Activated CD4-positive, alpha-beta memory T cell treated with anti-CD3 and anti-CD28 coated beads for 36 hours (primary cell): ENCODE data around the gene VPS39. TPM values are rescaled to one million over a fixed set of nuclear protein-coding genes. Genes with fewer than 3 reads are reported as not detected.

Experiments
- CTCF ChIA-PET: fragments of 350-600 bp; sonication (Branson Sonifier 250); formaldehyde crosslinking; loops from one replicate; lab custom pipeline; 2021; ENCODE audit warnings: antibody characterized with exemption, inconsistent platforms; lab: Charles Lee
- POLR2A ChIA-PET: fragments of 350-600 bp; sonication (Branson Sonifier 250); formaldehyde crosslinking; loops from one replicate; lab custom pipeline; 2021; ENCODE audit warnings: antibody characterized with exemption; lab: Charles Lee
- DNase-seq: peaks from one replicate; pipeline ENCODE4 v3.0.0-alpha.2; 2020
- H3K27ac Mint-ChIP-seq: one replicate; pipeline ENCODE4 v1.8.0; 2021; ENCODE audit warnings: mixed read lengths
- H3K27me3 Mint-ChIP-seq: one replicate; pipeline ENCODE4 v1.8.0; 2021; ENCODE audit warnings: mixed read lengths
- H3K36me3 Mint-ChIP-seq: one replicate; pipeline ENCODE4 v1.8.0; 2021; ENCODE audit warnings: mixed read lengths
- H3K4me1 Mint-ChIP-seq: one replicate; pipeline ENCODE4 v1.8.0; 2021; ENCODE audit warnings: low read depth, mixed read lengths
- H3K4me3 Mint-ChIP-seq: one replicate; pipeline ENCODE4 v1.8.0; 2021; ENCODE audit warnings: mild to moderate bottlenecking, mixed read lengths
- H3K9me3 Mint-ChIP-seq: one replicate; pipeline ENCODE4 v1.8.0; 2021; ENCODE audit warnings: mixed read lengths
- intact Hi-C: fragments of 100-400 bp; cut with micrococcal nuclease; formaldehyde crosslinking; loops from one replicate; pipeline ENCODE4 v1.15.1; 2023
- total RNA-seq, 2 experiments: library from RNA; stranded (reverse); gene quantifications; one replicate each; pipeline ENCODE4 v1.2.3, GENCODE V29; 2021

VPS39 gene
- total RNA-seq, 2 experiments from 2014 or later = 52.6 to 57.8 TPM

DNA sequence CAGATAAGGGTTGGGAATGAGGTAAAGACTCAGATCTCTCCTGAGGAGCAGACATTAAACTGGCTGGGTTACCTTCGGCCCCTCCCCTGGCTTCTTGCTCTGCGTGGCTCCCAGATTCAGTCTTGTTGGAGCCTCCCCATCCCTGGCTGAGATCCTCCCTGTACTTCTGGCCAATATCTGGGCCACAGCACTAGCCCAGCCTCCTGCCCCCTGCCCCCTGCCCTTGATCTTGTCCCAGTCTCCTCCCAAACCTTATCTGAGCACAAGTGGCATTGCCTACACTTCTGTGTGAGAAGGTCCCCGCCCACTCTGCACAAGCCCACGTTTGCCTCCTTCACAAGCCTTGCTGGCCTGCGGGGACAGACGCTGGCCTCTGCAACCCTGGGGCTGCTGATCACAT lies 68.5 kb downstream of the VPS39 start:
- H3K4me1 Mint-ChIP-seq = no peaks in the 10 kb centered on the region
- intact Hi-C loops = no loop called here
- no peak overlapping the region for H3K4me3 Mint-ChIP-seq
- peaks cover 5% of the 10 kb centered on the region for H3K27me3 Mint-ChIP-seq
- no peaks in the 10 kb centered on the region for H3K36me3 Mint-ChIP-seq
- H3K27ac Mint-ChIP-seq = no peak overlapping the region
- ChIA-PET POLR2A (no interaction called here), CTCF (interaction anchor here (1.0 to 3.3 kb wide), 7 partner anchors 9 to 155 kb away, joined by 3 to 27 read pairs (median 7); no protein-coding TSS in a partner anchor)
- no peaks in the 10 kb centered on the region for H3K9me3 Mint-ChIP-seq
- DNase-seq = no peak

DNA sequence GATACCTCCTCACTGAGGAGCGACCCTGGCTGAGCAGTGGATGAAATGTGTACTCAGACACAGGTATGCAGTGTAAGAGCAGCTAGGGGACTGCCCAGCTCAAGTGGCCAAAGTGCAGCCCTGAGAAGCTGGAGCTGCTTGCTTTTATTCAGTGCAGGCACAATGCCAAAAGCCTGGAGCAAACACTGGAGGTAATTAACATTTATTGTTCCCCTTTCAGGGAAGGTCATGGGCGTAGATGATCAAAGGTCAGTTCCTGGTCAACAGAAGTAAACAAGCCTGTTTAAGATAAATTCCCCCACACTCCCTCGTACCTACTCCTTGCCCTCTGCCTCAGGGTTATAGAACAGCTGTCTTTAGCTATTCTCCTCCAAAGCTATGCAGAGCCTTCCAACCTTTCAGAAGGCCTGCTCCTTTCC lies 69.1 kb downstream of the VPS39 start:
- Mint-ChIP-seq H3K27me3 (peaks cover 5% of the 10 kb centered on the region), H3K36me3 (no peaks in the 10 kb centered on the region), H3K4me3 (no peak overlapping the region), H3K27ac (no peak overlapping the region), H3K9me3 (no peaks in the 10 kb centered on the region), H3K4me1 (no peaks in the 10 kb centered on the region)
- ChIA-PET CTCF (interaction anchor here (1.0 to 3.3 kb wide), 12 partner anchors 8 to 155 kb away, joined by 3 to 27 read pairs (median 4); partner anchors contain the start of gene PLA2G4E), POLR2A (no interaction called here)
- intact Hi-C loops = no loop called here
- no peak for DNase-seq

DNA sequence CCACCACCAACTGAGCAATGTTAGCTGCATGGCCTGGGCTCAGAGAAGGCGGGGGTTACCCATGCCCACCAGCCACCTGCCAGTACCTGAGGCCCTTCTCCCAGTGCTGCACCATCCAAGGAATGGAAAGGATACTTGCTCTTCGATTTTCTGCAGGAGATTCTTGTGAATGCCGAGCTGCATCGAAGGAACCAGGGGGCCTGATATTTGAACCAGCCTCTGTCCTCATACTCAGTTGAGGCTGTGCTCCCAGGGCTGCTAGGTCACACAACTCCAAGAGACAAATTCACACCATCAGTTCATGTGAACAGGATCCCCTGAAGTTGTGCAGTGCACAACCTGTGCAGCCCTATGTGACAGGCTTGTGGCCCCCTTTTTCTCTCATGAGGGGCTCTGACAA lies 69.7 kb downstream of the VPS39 start:
- H3K9me3 Mint-ChIP-seq = no peaks in the 10 kb centered on the region
- no peaks in the 10 kb centered on the region for H3K36me3 Mint-ChIP-seq
- CTCF ChIA-PET = interaction anchor here (1.0 to 3.3 kb wide), 17 partner anchors 8 to 169 kb away, joined by 3 to 27 read pairs (median 4); partner anchors contain the start of genes PLA2G4E and PLA2G4F
- intact Hi-C loops = no loop called here
- H3K4me3 Mint-ChIP-seq = no peak overlapping the region
- peaks cover 5% of the 10 kb centered on the region for H3K27me3 Mint-ChIP-seq
- H3K27ac Mint-ChIP-seq = no peak overlapping the region
- POLR2A ChIA-PET = no interaction called here
- no peaks in the 10 kb centered on the region for H3K4me1 Mint-ChIP-seq
- DNase-seq = peak; percentile 1

DNA sequence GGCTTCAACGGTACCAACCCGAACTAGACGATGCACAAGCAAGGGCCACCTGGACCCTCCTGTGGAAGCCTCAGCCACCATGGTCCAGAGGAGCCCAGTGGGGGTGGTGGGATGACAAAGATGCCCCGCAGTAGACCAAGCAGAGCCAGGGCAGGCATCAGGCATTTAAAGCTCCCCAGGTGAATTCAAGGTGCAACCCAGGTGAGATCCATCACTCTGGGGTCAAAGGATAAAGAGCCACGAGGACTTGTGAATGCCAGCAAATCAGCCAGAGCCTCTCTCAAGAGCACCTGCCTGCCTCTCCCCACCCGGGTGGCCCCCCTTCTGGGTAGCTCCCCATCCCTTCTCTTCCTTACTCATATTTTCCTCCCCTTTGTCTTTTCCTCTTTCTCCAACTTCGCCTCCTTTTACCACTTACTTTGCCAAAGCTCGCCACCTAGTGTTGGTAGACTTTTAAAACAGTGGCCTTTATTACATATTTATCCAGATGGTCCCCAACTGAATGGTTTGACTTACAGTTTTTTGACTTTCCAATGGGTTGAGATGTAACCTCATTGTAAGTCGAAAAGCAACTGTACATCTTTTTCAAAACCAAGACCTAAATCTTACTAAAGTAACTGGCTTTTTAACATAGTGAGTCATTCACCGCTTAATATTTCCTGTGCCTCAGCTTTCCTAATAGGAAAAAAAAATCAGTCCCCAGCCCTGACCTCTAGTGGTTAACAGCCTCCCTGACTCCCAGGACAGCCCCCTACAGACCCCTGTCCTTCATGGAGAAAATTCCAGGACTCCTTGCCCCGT lies 70.4 kb downstream of the VPS39 start:
- POLR2A ChIA-PET = no interaction called here

DNA sequence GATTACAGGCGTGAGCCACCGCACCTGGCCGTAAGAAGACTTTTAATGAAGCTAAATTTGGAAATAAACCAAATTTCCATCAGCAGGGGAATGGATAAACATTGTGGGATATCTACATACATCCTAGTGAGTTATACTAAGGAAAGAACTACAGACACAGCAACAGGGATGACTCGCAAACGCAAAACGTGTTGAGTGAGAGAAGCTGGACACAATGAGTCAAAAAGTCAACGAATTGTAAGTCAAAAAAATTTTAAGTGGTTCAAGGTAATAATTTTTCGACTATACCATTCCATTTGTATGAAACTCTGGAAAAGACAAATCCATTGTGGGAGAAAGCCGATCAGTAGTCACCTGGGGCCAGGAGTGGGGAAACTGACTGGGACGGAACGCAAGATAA lies 71.6 kb downstream of the VPS39 start:
- intact Hi-C loops = loop anchor here (1.0 to 2.0 kb wide), 2 partner anchors 148 to 249 kb away; no protein-coding TSS in a partner anchor
- Mint-ChIP-seq H3K36me3 (no peaks in the 10 kb centered on the region), H3K9me3 (no peaks in the 10 kb centered on the region), H3K4me1 (no peaks in the 10 kb centered on the region), H3K27me3 (peaks cover 3% of the 10 kb centered on the region), H3K4me3 (no peak overlapping the region), H3K27ac (no peak overlapping the region)
- POLR2A ChIA-PET = no interaction called here
- peak; percentile 2 for DNase-seq
- CTCF ChIA-PET = interaction anchor here (0.6 to 3.8 kb wide), 5 partner anchors 52 to 146 kb away, joined by 3 to 26 read pairs (median 9); no protein-coding TSS in a partner anchor

More for the DNA sequence above, 70.4 kb downstream of the VPS39 start:
- H3K9me3 Mint-ChIP-seq = no peaks in the 10 kb centered on the region
- peaks cover 3% of the 10 kb centered on the region for H3K27me3 Mint-ChIP-seq
- H3K4me3 Mint-ChIP-seq = no peak overlapping the region
- no peaks in the 10 kb centered on the region for H3K36me3 Mint-ChIP-seq
- H3K4me1 Mint-ChIP-seq = no peaks in the 10 kb centered on the region
- no peak overlapping the region for H3K27ac Mint-ChIP-seq
- CTCF ChIA-PET = interaction anchor here (0.9 to 3.3 kb wide), 20 partner anchors 9 to 168 kb away, joined by 3 to 27 read pairs (median 4); partner anchors contain the start of gene PLA2G4F
- DNase-seq = peak; percentile 15
- intact Hi-C loops = loop anchor here (1.0 to 2.0 kb wide), 2 partner anchors 71 to 149 kb away; no protein-coding TSS in a partner anchor

DNA sequence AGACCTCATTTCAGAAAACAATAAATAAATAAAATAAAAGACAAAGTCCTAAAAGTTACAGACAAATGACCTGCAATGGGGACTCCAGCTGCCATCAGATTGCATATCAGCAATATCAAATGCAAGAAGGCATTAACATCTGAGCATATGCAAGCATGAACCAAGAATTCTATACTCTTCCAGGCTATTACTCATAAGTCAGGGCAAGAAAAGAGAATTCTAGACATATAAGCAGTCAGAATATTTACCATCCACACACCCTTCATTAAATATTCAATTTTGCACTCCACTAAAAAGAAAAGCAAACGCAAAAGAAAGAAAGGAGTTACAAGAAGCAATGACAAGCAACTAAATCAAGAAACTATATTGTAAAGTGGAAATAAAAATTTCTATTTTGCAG lies 72.8 kb downstream of the VPS39 start:
- CTCF ChIA-PET = interaction anchor here (0.6 to 3.8 kb wide), 14 partner anchors 9 to 358 kb away, joined by 3 to 21 read pairs (median 3); no protein-coding TSS in a partner anchor
- intact Hi-C loops = no loop called here
- DNase-seq = no peak
- H3K27ac Mint-ChIP-seq = no peak overlapping the region
- H3K9me3 Mint-ChIP-seq = no peaks in the 10 kb centered on the region
- POLR2A ChIA-PET = interaction anchor here (1.2 kb wide), 1 partner anchor 68 kb away, joined by 3 read pairs; no protein-coding TSS in a partner anchor
- H3K4me1 Mint-ChIP-seq = no peaks in the 10 kb centered on the region
- no peak overlapping the region for H3K4me3 Mint-ChIP-seq
- peaks cover 3% of the 10 kb centered on the region for H3K27me3 Mint-ChIP-seq
- no peaks in the 10 kb centered on the region for H3K36me3 Mint-ChIP-seq

DNA sequence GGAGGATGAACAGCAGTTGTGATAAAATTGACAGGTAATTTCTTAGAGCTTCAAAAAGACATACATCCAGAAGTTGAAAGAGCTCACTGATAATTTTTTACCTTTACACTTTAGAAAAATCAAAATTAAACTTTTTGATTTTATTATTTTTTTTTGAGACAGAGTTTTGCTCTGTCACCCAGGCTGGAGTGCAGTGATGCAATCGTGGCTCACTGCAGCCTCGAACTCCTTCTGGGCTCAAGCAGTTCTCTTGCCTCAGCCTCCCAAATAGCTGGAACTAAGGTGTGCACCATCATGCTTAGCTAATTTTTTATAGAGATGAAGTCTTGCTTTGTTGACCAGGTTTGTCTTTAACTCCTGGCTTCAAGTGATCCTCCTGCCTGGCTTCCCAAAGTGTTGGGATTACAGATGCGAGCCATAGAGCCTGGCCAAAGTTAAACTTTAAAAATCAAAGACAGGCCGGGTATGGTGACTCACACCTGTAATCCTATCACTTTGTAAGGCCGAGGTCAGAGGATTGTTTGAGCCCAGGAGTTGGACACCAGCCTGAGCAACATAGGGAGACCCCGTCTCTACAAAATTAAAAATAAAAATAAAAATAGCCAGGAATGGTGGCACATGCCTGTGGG lies 73.4 kb downstream of the VPS39 start:
- no peaks in the 10 kb centered on the region for H3K36me3 Mint-ChIP-seq
- CTCF ChIA-PET = interaction anchor here (0.6 to 3.8 kb wide), 18 partner anchors 9 to 357 kb away, joined by 3 to 21 read pairs (median 3); no protein-coding TSS in a partner anchor
- H3K4me3 Mint-ChIP-seq = no peak overlapping the region
- no peaks in the 10 kb centered on the region for H3K9me3 Mint-ChIP-seq
- intact Hi-C loops = loop anchor here (5.0 kb wide), 1 partner anchor 52 kb away; no protein-coding TSS in a partner anchor
- no peak overlapping the region for H3K27ac Mint-ChIP-seq
- peaks cover 3% of the 10 kb centered on the region for H3K27me3 Mint-ChIP-seq
- no peak for DNase-seq
- POLR2A ChIA-PET = interaction anchor here (1.2 kb wide), 1 partner anchor 68 kb away, joined by 3 read pairs; no protein-coding TSS in a partner anchor
- H3K4me1 Mint-ChIP-seq = no peaks in the 10 kb centered on the region

DNA sequence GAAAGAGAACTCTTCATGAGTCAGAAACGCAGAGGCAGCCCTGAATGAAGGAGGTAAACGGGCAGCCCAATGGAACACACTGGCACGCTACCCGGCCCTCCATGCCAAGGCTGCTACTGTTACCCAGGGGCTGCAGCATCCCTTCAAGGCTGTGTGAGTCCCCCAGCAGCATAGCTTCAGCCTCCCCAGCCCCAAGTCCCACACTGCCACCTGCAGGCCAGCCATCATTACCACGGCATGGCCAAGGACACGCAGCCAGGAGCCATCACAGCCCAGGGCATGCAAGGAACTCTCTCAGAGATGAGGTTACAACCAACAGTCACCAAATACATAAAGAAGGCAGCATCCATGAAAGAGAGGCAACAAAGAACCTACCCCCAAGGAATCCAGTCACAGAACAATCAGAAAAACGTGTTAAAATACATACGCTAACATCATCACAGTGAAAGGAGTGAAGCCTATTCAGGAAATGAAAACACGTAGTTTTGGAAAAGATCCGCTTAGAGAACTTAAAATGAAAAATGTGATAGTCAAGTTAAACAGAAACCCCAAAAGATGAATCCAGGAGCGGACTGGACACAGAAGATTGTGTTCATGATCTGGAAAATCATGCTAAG lies 74.1 kb downstream of the VPS39 start:
- Mint-ChIP-seq H3K27ac (no peak overlapping the region), H3K27me3 (peaks cover 7% of the 10 kb centered on the region), H3K36me3 (no peaks in the 10 kb centered on the region), H3K9me3 (no peaks in the 10 kb centered on the region), H3K4me1 (no peaks in the 10 kb centered on the region), H3K4me3 (no peak overlapping the region)
- ChIA-PET CTCF (interaction anchor here (0.7 to 3.8 kb wide), 16 partner anchors 8 to 144 kb away, joined by 3 to 21 read pairs (median 4); partner anchors contain the start of gene PLA2G4D), POLR2A (interaction anchor here (1.2 kb wide), 1 partner anchor 67 kb away, joined by 3 read pairs; no protein-coding TSS in a partner anchor)
- peak; percentile 79 for DNase-seq
- intact Hi-C loops = loop anchor here (5.0 kb wide), 1 partner anchor 52 kb away; no protein-coding TSS in a partner anchor

DNA sequence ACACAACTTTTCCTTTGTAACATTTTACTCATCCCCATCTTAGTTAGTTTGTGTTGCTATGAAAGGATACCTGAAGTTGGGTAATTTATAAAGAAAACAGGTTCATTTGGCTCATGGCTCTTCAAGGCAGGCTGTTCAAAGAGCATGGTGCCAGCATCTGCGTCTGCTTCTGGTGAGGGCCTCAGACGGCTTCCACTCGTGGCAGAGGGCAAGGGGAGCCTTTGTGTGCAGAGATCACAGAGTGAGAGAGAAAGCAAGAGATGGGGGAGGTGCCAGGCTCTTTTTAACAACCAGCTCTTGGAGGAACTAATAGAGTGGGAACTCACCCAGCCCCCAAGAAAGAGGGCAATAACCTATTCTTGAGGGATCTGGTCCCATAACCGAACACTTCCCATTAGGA lies 74.7 kb downstream of the VPS39 start:
- peaks cover 7% of the 10 kb centered on the region for H3K27me3 Mint-ChIP-seq
- intact Hi-C loops = loop anchor here (5.0 kb wide), 1 partner anchor 51 kb away; no protein-coding TSS in a partner anchor
- H3K4me3 Mint-ChIP-seq = no peak overlapping the region
- ChIA-PET CTCF (interaction anchor here (0.7 to 3.8 kb wide), 11 partner anchors 22 to 143 kb away, joined by 3 to 21 read pairs (median 4); partner anchors contain the start of gene PLA2G4D), POLR2A (no interaction called here)
- no peaks in the 10 kb centered on the region for H3K4me1 Mint-ChIP-seq
- DNase-seq = no peak
- no peaks in the 10 kb centered on the region for H3K36me3 Mint-ChIP-seq
- H3K9me3 Mint-ChIP-seq = no peaks in the 10 kb centered on the region
- no peak overlapping the region for H3K27ac Mint-ChIP-seq

DNA sequence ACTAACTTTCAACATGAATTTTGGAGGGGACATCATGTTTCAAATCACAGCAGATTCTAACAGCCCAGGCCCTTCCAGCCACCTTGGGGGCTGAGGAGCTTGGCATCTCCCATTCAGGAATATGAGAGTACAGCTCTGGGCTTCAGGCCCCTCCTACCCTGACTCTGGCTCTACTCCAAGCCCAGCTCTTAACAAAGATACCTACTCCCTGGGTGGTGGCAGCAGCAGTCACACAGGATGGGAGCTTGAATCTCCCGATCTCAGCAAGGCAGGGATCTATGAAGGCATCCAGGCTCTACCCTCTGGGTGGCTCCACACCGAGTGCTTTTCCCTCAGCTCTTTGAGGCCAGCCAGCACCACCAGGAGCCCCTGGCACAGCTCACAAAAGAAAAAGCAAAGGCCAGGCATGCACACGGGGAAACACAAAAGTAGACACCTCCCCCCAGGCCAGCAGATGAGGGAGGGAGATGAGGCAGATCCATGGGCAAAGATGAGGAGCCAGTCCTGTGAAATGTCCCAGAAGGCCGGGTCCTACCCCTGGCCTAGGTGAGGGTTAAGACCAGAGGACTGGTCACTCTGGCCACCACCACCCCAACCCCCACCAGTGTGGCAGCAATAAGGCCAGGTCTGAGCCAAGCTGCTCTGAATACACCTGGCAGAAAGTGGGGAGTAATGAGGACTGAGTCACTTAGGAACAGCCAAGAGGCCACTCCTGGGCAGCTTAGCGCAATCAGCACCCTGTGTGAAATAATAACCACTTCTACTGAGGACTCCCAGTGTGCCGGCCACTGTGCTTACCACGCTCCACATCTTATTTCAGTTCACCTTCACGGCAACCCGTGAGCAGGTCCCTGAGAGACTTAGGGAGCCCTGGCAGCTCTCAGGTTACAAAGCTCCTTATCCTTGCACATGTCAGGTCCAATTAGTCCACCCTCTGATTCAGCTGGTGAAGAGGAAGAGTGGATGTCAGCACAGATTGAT lies 76.0 kb downstream of the VPS39 start:
- Mint-ChIP-seq H3K27ac (no peak overlapping the region), H3K36me3 (no peaks in the 10 kb centered on the region), H3K4me3 (no peak overlapping the region), H3K9me3 (no peaks in the 10 kb centered on the region), H3K27me3 (peaks cover 9% of the 10 kb centered on the region), H3K4me1 (no peaks in the 10 kb centered on the region)
- intact Hi-C loops = loop anchor here (5.0 kb wide), 1 partner anchor 50 kb away; no protein-coding TSS in a partner anchor
- DNase-seq = peak; percentile 7
- POLR2A ChIA-PET = no interaction called here
- CTCF ChIA-PET = interaction anchor here (0.6 to 2.2 kb wide), 4 partner anchors 14 to 77 kb away, joined by 3 to 5 read pairs (median 4); no protein-coding TSS in a partner anchor
